Breast epithelium (tissue), 3 donors: Measurements from ENCODE around the gene PLEKHD1.

Experiments used
- CTCF ChIP-seq, 3 donors: fragments of 450-650 bp; IDR thresholded peaks; one replicate each; pipeline ENCODE4 v1.5.1; 2016 to 2017; ENCODE audit warnings: antibody characterized with exemption in 3 of 3, mild to moderate bottlenecking in 3 of 3, moderate library complexity in 3 of 3
- POLR2A ChIP-seq: fragments of 450-650 bp; IDR thresholded peaks from one replicate; pipeline ENCODE4 v1.6.1; 2016; ENCODE audit warnings: antibody characterized with exemption, mild to moderate bottlenecking, moderate library complexity
- POLR2AphosphoS5 ChIP-seq, 3 donors: sonication (generic); formaldehyde crosslinking; IDR thresholded peaks; one replicate each; pipeline ENCODE4 v1.6.1; 2017; ENCODE audit warnings: antibody characterized with exemption in 3 of 3

GRCh38 chr14:69451941-69452340 is 32.6 kb upstream of the PLEKHD1 start:
- no peak for TF ChIP-seq CTCF (IDR thresholded peaks at IDR 0.05)
- no peak for TF ChIP-seq POLR2A
- no peak for TF ChIP-seq POLR2AphosphoS5 (IDR thresholded peaks at IDR 0.05)
